ENCODE measurements around the gene FSD1.
A peak's percentile ranks its signal among the peaks of the same experiment; 100 is the strongest.
"Not testable (repeated sequence)": the region's sequence is repeated elsewhere in the genome, so short reads cannot be mapped to it uniquely, and the experiment has no call there.

The FSD1 gene

DNA sequence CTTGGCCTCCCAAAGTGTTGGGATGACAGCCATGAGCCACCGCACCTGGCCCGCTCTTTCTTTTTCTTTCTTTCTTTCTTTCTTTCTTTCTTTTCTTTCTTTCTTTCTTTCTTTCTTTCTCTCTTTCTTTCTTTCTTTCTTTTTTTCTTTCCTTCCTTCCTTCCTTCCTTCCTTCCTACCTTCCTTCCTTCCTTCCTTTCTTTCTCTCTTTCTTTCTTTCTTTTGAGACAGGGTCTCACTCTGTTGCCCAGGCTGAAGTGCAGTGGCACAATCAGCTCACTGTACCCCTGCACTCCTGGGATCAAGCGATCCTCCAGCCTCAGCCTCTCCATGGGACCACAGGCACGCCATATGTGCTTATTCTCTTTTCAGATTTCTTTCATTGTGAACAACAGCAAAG is 18.3 kb upstream of the FSD1 start:
- DNase-seq: not testable (repeated sequence)

DNA sequence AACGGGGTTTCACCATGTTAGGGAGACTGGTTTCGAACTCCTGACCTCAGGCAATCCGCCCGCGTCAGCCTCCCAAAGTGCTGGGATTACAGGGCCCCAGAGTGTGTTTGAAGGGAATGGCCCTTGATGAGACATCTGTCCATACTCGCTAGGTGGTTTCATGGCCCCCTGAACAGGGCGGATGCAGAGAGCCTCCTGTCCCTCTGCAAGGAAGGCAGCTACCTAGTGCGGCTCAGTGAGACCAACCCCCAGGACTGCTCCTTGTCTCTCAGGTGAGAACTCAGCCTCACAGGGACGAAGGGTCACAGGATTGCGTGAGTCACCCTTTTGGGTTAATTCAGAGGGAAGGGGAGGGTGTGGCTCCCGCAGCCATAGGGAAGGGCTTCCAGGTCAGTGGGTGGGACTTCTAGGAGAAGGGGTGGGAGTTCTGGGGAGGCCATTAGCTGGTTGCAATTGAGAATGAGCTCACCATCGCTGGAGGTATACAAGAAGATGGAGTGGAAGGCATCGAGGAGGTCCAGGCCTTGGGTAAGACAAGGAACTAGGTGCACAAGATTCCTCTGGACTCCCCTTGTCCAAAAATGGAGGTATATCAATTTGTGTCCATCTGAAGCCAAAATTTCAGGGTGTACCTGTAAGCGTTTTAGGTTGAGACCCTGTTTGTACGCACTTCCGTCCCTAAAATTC is 16.2 kb upstream of the FSD1 start:
- no peak for DNase-seq

DNA sequence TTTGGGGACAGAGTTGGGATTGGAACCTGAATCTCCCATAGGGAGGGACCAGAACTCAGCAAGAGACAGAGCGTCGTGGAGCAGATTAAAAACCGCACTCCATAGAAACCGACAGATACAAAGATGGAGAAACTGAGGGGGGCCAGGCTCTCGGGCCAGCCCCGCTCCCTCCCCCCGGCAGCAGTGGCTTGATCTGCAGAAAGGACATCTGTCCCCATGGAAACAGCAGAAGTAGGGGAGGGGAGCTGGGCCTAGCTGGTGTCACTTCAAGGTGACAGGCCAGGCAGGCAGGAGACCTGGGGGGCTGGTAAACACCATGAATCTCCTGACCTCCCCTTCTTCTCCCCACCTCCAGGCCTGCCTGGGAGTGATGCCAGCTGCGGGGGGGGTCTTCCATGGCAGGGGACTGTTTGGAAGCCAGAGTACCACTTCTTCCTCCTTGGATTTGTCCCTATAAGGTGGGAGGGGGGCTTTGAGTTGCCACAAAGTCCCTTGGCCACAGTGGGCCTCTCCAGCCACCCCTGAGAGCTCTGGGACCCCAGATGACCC is 13.1 kb upstream of the FSD1 start:
- no peak for DNase-seq

DNA sequence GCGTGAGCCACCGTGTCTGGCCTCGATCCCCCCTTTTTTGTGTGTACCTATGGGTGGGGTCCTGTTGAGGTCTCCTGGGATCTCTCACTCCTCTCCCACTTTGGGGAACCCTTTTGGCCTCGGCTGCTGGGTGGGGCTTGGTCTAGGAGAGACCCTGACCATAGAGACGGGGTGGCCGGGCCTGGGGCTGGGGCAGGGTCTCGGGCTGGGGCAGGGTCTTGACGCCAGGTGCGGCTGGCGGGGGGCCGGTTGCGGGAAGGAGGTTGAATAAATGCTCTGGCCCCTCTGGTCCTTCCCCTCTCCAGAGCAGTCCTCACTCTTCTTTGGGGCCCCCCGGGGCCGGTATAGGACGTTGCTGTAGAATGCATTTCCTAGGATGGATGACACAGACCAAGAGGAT is 11.9 kb upstream of the FSD1 start:
- no peak for DNase-seq

DNA sequence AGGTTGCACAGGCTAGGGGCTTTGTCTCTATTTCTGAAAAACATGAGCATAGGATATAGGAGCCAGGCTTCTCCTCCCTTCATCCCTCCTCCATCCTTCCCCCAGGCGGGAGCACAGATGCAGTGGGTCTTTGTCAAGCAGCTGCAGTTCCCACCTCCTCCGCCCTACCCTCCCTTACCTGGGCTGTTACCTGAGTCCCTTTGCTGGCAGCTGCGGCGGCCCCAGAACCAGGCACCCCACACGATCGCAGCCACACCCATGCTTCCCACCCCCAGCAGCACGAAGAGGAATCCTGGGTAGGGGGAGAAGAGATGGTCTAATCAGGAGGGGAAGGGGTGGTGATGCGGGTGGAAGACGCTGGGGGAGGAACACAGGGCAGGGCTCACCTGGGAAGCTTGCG is 10.0 kb upstream of the FSD1 start:
- DNase-seq: no peak

DNA sequence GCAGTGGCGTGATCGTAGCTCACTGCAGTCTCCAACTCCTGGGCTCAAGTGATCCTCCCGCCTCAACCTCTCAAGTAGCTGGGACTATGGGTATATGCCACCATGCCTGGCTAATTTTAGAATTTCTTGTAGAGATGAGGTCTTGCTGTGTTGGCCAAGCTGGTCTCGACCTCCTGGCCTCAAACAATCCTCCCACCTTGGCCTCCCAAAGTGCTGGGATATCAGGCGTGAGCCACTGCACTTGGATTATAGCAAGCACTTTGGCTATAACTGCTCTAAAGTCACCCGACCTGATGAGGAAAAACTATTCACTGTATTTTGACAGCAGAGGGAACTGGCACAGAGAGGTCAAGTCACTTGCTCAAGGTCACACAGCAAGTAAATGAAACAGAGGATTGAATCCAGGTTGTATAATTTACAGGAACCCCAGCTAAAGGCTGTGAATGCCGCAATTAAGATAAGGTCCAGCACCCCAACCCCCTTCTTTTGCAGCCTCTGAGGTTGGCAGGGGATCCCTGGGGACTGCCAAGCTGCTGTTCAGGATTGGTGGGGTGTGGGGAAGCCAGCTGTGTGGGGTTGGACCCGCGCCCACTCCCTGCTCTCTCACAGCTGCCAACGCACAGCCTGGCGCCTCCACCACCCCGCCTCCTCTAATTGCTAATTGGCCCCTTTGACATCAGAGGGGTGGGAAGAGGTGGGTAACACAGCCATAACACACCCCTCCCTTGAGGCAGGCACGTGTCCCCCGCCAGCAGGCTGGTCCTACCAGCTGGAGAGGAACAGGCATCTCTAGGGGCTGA is 8.2 kb upstream of the FSD1 start:
- peak; percentile 81 for DNase-seq

DNA sequence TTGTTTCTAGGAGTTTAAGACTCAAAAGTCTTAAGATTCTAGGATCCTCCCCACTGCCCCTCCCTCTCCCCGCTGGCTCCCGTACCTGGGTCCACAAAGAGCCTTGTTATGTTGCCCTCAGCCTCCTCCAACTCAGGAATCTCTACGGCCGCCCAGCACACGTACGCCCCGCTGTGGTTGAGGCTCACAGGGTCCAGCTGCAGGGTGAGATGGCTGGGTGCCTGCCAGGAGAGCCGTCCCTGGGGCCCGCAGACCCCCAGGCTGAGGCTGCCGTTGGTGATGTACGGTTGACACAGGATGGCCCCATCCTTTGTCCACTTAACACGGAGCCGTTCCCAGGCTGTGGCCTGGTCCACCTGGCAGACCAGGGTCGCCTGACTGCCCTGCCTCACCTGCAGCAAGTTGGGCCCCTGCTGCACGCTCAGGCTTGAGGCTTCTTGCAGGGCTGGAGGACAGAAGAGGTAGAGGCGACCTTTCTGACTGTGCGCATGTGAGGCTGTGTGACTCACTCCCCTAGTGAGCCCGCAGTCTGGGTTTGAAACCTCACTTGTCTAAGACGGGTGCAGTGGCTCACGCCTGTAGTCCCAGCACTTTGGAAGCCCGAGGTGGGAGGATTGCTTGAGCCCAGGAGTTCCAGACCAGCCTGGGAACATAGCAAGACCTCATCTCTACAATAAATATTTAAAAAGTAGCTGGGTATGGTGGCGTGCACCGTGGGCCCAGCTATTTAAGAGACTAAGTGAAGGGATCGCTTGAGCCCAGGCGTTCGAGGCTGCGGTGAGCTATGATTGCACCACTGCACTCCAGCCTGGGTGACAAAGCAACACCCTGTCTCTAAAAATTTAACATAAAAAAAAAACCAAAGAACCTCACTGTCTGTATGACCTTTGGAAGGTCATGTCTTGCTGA is 6.2 kb upstream of the FSD1 start:
- no peak for DNase-seq

DNA sequence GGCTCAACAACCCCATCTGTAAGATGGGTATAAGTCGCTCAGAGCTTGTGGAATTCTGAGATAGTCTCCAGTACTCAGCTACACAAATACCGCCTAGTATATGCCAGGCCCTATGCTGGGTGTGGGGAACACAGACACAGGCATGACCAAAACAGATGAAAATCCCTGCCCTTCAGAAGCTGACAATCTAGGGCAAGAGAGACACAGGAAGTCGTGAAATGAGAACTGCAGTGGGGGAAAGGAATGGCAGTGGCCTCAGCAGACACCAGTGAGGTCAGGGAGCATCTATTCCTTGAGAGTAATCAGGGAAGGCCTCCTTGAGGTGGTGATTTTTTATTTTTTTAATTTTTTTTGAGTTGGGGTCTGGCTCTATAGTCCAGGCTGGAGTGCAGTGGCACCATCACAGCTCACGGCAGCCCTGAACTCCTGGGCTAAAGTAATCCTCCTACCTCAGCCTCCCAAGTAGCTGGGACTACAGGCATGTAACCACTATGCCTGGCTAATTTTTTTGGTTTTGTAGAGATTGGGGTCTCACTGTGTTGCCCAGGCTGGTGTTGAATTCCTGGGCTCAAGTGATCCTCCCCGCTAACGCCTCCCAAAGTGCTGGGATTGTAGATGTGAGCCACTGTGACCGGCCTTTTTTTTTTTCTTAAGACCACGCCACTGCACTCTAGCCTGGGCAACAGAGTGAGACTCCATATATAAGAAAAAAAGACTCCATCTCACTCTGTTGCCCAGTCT is 5.4 kb upstream of the FSD1 start:
- no peak for DNase-seq

DNA sequence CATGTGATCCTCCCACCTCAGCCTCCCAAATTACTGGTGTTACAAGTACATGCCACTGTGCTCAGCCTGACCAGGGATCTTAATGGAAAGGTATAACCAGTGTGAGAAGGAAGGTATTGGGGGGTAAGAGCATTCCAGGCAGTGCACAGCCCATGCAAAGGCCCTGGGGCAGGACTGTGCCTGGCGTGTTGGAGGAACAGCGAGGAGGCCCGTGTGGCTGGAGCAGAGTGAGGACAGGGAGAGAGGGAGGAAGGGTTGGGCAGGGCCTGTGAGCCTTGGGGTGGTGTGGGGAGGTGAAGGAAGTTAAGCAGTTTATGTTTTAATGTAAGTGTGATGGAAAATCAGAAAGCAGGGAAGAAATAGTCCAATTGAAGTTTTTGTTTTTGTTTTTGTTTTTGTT is 3.8 kb upstream of the FSD1 start:
- DNase-seq: no peak

DNA sequence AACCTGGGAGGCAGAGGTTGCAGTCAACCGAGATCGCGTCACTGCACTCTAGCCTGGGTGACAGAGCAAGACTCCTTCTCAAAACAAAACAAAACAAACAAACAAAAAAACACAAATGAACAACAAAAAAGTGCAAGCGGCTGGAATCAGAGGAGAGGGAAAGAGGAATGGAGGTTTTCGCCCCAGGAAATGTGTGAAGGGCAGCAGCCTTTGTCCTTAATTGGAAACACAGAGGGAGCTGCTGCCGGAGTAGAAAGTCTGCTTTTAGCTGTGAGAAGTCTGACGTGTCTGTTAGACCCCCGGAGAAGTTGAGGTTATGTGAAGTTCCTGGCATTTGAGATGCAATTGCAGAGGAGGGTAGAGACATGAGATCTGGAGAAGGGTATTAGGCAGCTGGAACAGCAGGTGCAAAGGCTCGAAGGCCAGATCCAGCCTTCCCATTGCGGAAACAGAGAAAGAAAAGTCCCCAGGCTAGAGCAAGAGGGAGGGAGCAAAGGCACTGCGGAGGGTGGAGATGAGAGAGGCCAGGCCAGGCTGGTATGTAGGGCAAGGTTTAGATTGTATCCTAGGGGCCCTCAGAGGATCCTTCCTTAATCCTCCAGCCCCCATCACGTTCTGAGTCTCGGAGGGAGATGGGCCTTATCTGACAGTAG is 2.7 kb upstream of the FSD1 start:
- DNase-seq: no peak

DNA sequence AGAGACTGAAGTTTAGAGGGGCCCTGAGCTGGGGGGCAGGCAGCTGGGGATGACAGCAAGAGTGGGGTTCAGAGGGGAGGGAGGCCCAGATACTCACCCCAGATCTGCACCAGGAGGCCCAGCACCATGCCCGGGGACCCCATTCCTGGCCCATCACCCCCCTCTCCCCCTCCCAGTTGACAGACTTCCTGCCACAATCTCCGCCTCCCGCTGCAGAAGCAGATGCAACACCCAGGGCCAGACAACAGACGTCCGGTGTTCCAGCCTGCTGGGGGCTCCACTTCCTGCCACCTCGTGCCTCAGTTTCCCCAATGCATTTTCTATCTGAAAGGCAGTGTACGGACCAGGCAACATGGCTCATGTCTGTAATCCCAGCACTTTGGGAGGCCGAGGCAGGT is 2.2 kb upstream of the FSD1 start, which contains the start of gene TMIGD2:
Gene TMIGD2, minus strand, starts transcription at position 147 of the 398 bp plus-strand sequence. Its CDS starts 4 bp downstream, at position 143.
- no peak for DNase-seq

DNA sequence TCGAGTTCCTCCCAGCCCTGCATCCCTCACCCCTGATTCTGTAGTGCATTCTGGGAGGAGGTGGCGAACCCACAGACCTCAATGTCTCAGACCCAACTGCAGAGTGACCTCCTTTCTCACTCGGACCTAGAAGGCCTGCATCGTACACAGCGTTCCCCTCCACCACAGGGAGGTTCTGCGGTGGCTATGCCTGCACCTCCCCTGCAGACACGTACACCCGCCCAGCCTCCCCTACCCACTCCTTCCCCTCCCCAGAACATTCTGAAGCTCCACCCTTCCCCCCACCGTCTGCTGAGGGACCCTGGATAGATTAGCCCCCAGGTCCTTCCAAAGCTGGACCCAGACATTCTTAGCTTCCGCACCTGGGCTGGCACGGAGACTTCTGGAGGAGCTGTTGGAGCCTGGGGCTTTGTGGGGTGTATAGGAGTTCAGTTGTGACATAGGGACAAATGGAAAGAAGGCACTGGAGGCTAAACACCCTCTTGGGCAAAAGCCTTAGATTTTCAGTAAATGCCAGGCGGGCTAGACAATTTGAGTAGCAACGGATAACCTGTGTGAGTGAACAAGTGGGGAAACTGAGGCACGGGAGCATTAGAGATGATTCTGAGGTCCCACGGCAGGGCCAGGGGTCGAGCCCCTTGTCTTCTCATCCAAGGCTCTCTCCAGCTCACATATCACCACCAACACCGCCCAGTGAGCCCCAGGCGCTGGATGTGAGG is 420 bp upstream of the FSD1 start:
- no peak for DNase-seq

DNA sequence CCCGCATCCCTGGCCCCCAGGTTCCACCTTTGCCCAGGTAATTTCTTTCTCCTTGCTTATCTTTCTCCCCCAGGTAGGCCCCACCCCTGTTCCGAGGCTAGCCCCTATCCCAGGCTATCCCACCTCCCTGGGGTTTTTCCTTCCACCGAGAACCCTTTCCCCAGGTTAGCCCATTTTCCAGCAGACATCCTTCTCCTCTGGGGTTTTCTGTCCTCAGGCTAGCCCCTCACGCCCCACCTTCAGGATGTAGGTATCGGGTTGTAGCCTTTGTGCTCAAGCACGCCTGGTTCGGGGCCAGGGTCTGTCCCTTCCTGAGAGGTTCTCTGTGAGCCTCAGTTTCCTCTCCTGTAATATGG is 837 bp downstream of the FSD1 start:
- DNase-seq: no peak

DNA sequence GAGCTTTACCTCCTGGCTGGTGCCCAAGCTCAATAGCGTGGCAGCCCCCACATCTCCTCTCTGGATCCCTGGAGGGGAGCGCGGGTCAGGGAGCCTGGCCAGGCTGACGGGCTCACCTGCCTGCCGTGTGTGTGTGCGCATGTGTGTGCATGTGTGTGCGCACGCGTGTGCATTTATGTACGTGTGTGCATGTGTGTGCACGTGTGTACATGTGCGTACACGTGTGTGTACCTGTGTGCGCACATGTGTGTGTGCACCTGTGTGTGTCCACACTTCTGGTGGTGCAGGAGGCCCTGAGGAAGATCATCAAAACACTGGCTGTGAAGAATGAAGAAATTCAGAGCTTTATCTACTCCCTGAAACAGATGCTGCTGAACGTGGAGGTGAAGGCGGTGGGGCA is 1.3 kb downstream of the FSD1 start:
- no peak for DNase-seq

DNA sequence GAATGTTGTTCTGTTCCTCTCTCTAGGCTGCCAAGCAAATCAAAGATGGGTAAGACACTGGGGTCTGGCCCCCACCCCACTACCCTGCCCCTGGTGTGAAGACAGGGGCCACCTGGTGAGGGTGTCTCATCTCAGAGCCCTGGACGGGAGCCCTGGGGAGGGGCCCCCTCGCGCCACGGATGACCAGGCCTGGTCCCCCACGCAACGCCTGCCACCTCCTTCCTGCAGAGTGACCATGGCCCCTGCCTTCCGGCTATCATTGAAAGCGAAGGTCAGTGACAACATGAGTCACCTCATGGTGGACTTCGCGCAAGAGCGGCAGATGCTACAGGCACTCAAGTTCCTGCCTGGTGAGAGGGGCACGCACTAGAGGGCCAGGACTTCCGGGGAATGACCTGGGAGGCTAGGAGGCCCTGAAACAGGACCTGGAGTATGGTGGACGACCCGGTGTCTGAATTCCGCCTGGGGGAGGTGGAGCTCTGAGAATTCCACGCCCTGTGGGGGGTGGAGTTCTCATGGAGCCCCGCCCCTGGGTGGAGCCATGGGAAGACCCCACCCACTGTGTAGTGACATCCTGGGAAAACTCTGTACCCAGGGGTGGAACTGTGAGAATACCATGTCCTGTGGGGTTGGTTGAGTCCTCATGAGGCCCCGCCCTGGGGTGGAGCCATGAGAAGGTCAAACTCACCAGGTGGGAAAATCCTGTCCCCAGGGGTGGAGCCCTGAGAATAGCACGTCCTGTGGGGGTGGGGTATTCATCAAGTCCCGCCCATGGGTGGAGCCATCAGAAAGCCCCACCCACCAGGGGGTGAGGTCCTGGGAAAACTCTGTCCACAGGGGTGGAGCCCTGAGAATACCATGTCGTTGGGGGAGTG is 6.1 kb downstream of the FSD1 start:
- DNase-seq: no peak

DNA sequence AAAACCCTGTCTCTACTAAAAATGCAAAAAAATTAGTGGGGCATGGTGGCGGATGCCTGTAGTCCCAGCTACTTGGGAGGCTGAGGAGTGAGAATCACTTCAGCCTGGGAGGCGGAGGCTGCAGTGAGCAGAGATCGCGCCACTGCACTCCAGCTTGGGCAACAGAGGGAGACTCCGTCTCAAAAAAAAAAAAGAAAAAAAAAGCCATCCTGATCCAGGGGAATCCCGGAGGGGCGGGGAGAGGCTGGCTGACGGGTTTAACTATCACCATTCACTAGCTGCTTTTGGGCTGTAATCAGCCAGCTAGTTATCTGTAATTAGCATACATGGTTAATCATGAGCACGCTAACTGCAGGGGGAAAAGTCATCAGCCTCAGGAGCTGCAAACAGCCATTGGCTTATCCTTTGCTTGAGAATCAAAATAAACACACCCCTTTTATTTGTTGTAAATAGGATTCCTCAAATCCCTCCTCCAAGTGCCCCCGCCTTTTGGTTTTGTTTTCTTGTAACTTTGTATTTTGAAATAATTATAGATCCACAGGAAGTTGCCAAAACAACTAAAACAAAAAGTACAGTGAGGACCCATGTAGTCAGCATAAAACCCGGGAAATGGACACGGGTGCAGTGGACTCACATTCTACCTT is 9.6 kb downstream of the FSD1 start:
- no peak for DNase-seq

DNA sequence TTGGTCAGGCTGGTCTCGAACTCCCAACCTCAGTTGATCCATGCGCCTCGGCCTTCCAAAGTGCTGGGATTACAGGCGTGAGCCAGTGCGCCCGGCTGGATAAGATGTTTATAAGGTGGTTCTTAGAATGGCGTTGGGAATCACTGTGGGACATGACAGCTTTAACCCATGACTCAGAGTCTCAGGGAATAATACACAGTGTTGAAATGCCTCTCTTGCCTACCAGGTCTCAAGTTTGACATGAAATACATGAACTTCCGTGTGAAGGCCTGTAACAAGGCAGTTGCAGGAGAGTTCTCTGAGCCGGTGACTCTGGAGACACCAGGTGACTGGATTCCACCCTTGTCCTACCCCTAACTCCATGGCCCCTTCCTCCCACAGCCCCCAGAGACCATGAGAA is 12.6 kb downstream of the FSD1 start:
- no peak for DNase-seq

DNA sequence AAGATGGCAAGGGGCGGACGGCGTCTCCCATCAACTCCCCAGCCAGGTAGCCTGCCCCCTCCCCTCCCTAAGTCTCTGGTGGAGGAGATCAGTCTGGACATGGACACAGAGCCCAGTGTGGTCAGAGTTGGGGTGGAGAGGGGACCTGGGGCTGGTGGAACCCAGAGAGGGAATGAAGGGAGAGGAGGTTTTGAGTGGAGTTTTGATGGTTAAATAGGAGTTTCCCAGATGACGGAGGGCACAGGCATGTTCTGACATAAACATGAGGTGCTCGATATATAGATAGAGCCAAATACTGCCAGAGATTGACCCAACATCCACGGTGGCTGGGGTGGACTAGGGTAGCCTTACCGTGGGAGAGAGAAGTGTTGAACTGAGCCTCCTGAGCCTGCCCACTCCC is 14.1 kb downstream of the FSD1 start:
- no peak for DNase-seq

DNA sequence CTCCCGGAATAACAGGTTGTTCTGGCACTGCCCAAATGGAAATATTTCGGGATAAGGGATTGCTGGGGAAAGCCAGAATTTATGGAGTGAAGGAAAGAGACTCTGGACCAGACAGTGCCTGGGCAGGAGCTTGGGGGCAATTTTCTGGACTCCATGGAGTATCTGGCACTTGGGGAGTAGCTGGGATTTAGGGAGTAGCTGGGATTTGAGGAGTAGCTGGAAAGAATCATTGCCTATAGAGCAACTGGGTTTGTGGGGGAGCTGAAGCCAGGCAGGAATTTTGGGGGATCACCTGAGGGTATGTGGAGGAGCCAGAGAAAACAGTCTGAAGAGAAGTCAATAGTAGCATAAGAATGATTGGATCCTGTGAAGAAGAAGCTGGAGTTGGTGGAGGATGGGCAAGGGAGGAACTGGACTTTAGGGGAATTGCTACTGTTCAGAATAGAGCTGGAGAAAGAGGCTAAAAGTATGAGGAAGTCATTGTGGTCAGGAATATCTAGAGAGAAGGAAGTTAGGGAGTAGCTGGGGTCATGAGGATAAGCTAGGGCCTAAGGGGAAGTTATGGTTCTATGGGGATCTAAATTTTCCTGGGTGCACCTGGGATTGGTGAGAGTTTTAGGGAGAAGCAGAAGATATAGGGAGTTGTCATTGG is 14.8 kb downstream of the FSD1 start:
- DNase-seq: no peak

Data from DMS79 (cell line).